Measurements from ENCODE around the gene AGFG2. TPM values are rescaled to one million over a fixed set of nuclear protein-coding genes. Genes with fewer than 3 reads are reported as not detected.
A peak's percentile ranks its signal among the peaks of the same experiment; 100 is the strongest.

Gene AGFG2
- total RNA-seq, 1 experiment from 2014 or later: 11.2 TPM

DNA sequence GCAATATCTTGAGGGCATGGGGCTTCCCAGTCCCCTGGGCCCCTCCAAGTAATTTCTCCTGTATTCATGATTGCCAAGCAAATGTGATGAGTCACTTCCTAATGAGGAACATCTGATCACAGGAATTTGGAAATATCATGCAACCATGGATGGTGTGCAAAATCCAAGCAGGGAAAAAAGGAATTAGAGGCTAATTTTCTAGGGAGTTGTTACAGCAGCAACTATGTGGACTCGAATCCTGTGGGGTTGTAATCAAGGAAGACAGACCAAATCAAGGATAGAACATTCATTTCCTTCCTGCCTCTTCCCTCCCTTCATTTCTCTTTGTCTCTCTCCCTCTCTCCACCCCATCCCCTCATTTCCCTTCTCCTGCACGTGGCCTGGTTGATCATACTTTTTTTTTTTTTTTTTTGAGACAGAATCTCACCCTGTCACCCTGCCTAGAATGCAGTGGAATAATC, 23.9 kb upstream of the AGFG2 start:
- WGBS (ENCODE audit: extremely low coverage, insufficient read length, low lambda C conversion rate): no CpG with 5 or more reads among the region's 2 CpGs
- H3K4ac ChIP-seq (ENCODE audit: low read depth, low read length): no peak overlapping the region
- H3K4me1 Mint-ChIP-seq: peaks cover 3 to 8% of the 10 kb centered on the region in 2 experiments; a peak in 3 of 4 replicates
- H2AFZ ChIP-seq (ENCODE audit: low read length): peak overlapping the region; percentile 36
- H3K14ac ChIP-seq (ENCODE audit: insufficient read depth, low read length): no peak overlapping the region
- H3K79me2 ChIP-seq (ENCODE audit: insufficient read depth, low read length): no peaks in the 10 kb centered on the region
- H3K23ac ChIP-seq (ENCODE audit: insufficient read length, low read depth, low read length): no peak overlapping the region
- peak overlapping the region in 1 of 2 experiments; percentile 35; a peak in 1 of 5 replicates for H3K4me3 Mint-ChIP-seq
- H2BK12ac ChIP-seq (ENCODE audit: insufficient read length, low read depth, low read length): no peak overlapping the region
- H3K18ac ChIP-seq (ENCODE audit: insufficient read length, low read depth, low read length): no peak overlapping the region
- no peaks in the 10 kb centered on the region for H3K4me1 ChIP-seq (ENCODE audit: insufficient read depth, low read length)
- peaks cover 1% of the 10 kb centered on the region; the same call in 1 of the 2 replicates for H3K27me3 Mint-ChIP-seq (ENCODE audit: low read depth)
- H3T11ph ChIP-seq (ENCODE audit: low read length): no peak overlapping the region
- 0 out of 5 replicates have a peak, but pooled peaks cover 0 to 3% of the 10 kb centered on the region in 2 experiments for H3K9me3 Mint-ChIP-seq
- H2BK20ac ChIP-seq (ENCODE audit: low read depth, low read length, poor library complexity, severe bottlenecking): no peak overlapping the region
- H2BK15ac ChIP-seq (ENCODE audit: low read depth, low read length): no peak overlapping the region
- H4K91ac ChIP-seq (ENCODE audit: insufficient read length, low read depth, low read length): no peak overlapping the region
- H3K9ac ChIP-seq (ENCODE audit: extremely low read depth, insufficient read length, low read length): no peak overlapping the region
- TF ChIP-seq, protein P1, sequence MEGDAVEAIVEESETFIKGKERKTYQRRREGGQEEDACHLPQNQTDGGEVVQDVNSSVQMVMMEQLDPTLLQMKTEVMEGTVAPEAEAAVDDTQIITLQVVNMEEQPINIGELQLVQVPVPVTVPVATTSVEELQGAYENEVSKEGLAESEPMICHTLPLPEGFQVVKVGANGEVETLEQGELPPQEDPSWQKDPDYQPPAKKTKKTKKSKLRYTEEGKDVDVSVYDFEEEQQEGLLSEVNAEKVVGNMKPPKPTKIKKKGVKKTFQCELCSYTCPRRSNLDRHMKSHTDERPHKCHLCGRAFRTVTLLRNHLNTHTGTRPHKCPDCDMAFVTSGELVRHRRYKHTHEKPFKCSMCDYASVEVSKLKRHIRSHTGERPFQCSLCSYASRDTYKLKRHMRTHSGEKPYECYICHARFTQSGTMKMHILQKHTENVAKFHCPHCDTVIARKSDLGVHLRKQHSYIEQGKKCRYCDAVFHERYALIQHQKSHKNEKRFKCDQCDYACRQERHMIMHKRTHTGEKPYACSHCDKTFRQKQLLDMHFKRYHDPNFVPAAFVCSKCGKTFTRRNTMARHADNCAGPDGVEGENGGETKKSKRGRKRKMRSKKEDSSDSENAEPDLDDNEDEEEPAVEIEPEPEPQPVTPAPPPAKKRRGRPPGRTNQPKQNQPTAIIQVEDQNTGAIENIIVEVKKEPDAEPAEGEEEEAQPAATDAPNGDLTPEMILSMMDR (conservative IDR thresholded peaks at IDR 0.05): no peak
- no peaks in the 10 kb centered on the region for H3K23me2 ChIP-seq (ENCODE audit: insufficient read length, low read depth, low read length, poor library complexity, severe bottlenecking)
- peak overlapping the region in 1 of 3 experiments; percentile 48; a peak in 1 of 7 replicates for H3K27ac Mint-ChIP-seq
- no peaks in the 10 kb centered on the region for H4K20me1 ChIP-seq (ENCODE audit: control insufficient read depth, insufficient read depth, insufficient read length)
- no peak overlapping the region for H2AK5ac ChIP-seq (ENCODE audit: insufficient read length, low read length)
- no peaks in the 10 kb centered on the region for H3K36me3 Mint-ChIP-seq (ENCODE audit: insufficient read depth in 1 of 3, low read depth in 3 of 3)
- no peaks in the 10 kb centered on the region for H3K27me3 ChIP-seq (ENCODE audit: insufficient read depth, low read length)
- H3K27ac ChIP-seq (ENCODE audit: insufficient read length, low read depth, low read length): no peak overlapping the region
- no peak overlapping the region for H3K56ac ChIP-seq (ENCODE audit: insufficient read length, low read depth, low read length)
- H2BK120ac ChIP-seq (ENCODE audit: low read depth, low read length, poor library complexity, severe bottlenecking): no peak overlapping the region
- peak overlapping the region; percentile 61 for H4K8ac ChIP-seq (replicated peaks; ENCODE audit: insufficient read length, low read depth, low read length)
- no peak overlapping the region for H2BK5ac ChIP-seq (ENCODE audit: insufficient read length, low read length)
- no peak for DNase-seq
- no peaks in the 10 kb centered on the region for H3K9me3 ChIP-seq (ENCODE audit: control insufficient read depth, low read depth, low read length)
- H3K4me2 ChIP-seq (ENCODE audit: insufficient read depth, insufficient read length, low read length): no peak overlapping the region
- no peak overlapping the region for H4K5ac ChIP-seq (ENCODE audit: insufficient read length, low read depth, low read length)
- no peaks in the 10 kb centered on the region for H3K79me1 ChIP-seq (ENCODE audit: insufficient read depth, low read depth, low read length, poor library complexity, severe bottlenecking)
